HG02852 (cell line): ENCODE measurements around the gene RSPH9.

ENCODE experiments used
- ATAC-seq: cut with Tn5 transposase; IDR thresholded peaks from one replicate; pipeline ENCODE4 v1.9.1; 2021; ENCODE audit warnings: mild to moderate bottlenecking, moderate library complexity; ENCODE audit not compliant: unreplicated experiment

RSPH9 gene

GRCh38 chr6:43667245-43668150, 22.7 kb downstream of the RSPH9 start:
- peak; percentile 56 for ATAC-seq

GRCh38 chr6:43668151-43669028, 23.6 kb downstream of the RSPH9 start:
- ATAC-seq = no peak

- no peak for ATAC-seq
These were observed 24.4 kb downstream of the RSPH9 start for GRCh38 chr6:43669050-43669921.

- no peak for ATAC-seq
These were observed 25.2 kb downstream of the RSPH9 start for GRCh38 chr6:43669922-43670622.

GRCh38 chr6:43670623-43670986, 25.8 kb downstream of the RSPH9 start:
- ATAC-seq = no peak

GRCh38 chr6:43671011-43671800, 26.4 kb downstream of the RSPH9 start:
- no peak for ATAC-seq

- ATAC-seq = no peak
These were observed 27.2 kb downstream of the RSPH9 start for GRCh38 chr6:43671801-43672690.

- no peak for ATAC-seq
These were observed 28.7 kb downstream of the RSPH9 start for GRCh38 chr6:43673444-43674084.

GRCh38 chr6:43674291-43674690, 29.5 kb downstream of the RSPH9 start:
- no peak for ATAC-seq

GRCh38 chr6:43674921-43675320, 30.1 kb downstream of the RSPH9 start:
- ATAC-seq = no peak

- no peak for ATAC-seq
These were observed 32.2 kb downstream of the RSPH9 start for GRCh38 chr6:43676962-43677606.

- no peak for ATAC-seq
These were observed 32.9 kb downstream of the RSPH9 start for GRCh38 chr6:43677759-43678158.

GRCh38 chr6:43678341-43678740, 33.5 kb downstream of the RSPH9 start:
- no peak for ATAC-seq

- no peak for ATAC-seq
These were observed 34.2 kb downstream of the RSPH9 start for GRCh38 chr6:43679057-43679456.

GRCh38 chr6:43680308-43681200, 35.7 kb downstream of the RSPH9 start:
- no peak for ATAC-seq

- no peak for ATAC-seq
These were observed 36.5 kb downstream of the RSPH9 start for GRCh38 chr6:43681303-43681702.
